Smooth muscle cell of the brain vasculature (primary cell): ENCODE measurements around the gene PAPSS2.

Experiments used
- DNase-seq: peaks from one replicate; pipeline ENCODE4 v3.0.0-alpha.2; 2012; ENCODE audit warnings: low read depth, low spot score

The PAPSS2 gene

GRCh38 chr10:87790185-87790584, 130.5 kb downstream of the PAPSS2 start:
- DNase-seq = no peak

DNA sequence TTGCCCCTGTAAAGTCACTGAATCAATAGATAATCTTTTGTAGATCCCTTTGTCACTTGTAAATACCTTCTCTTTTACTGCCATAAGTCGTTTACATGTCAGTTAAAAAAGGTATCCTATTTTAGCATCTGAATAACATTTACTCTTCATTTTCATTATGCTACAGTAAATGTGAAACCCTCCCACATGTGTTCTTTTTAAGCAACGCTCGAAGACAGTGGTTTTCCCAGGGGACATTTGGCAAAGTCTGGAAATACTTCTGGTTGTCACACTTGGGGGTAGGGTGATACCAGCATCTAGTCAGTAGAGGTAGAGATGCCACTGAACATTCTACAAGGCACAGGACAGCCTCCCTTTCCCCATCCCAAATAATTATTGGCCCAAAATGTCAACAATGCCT, 134.6 kb downstream of the PAPSS2 start:
- DNase-seq = no peak
